GM19099 (cell line): ENCODE measurements around the gene NKX2-3.

Experiments used
- POLR2A ChIP-seq: IDR thresholded peaks from 3 replicates; pipeline ENCODE4 v1.6.1; 2011; ENCODE audit warnings: low read depth; ENCODE audit not compliant: insufficient read length; ENCODE audit errors: extremely low read depth

Gene NKX2-3

DNA sequence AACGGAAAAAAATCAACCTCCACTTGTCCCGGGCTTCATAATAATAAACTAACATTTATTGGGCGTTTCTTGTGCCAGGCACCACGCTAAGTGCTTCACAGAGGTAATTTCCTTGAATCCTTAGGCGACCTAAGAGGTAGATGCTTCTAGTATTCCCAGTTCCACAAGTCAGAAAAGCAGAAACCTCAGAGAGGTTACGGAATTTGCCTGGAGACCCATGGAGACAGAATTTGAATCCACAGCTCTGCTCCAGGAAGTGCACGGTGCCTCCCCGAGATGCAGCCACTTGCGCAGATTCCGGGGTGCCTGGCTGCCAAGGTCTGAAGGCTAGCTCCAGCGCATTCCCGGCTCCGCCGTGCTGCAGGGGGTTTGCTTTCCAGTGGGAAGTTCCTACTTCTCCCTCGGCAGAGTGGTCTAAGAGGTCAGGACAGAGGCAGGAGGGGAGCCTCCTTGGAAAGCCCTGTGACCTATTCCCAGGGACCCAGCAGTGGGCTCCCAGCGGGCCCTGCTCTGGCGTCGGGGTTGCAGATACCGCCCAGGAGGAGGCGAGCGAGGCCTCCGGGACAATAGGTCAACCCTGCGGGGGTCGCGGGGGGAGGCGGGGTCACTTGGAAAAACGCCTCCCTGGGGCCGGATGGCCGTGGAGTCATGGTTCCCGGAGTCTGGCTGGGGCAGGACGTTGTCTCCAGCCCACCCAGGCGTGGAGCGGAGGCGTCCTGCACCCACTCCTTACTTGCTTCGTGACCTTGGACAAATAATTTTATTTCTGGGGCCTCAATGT is 10.1 kb upstream of the NKX2-3 start:
- TF ChIP-seq POLR2A: no peak

DNA sequence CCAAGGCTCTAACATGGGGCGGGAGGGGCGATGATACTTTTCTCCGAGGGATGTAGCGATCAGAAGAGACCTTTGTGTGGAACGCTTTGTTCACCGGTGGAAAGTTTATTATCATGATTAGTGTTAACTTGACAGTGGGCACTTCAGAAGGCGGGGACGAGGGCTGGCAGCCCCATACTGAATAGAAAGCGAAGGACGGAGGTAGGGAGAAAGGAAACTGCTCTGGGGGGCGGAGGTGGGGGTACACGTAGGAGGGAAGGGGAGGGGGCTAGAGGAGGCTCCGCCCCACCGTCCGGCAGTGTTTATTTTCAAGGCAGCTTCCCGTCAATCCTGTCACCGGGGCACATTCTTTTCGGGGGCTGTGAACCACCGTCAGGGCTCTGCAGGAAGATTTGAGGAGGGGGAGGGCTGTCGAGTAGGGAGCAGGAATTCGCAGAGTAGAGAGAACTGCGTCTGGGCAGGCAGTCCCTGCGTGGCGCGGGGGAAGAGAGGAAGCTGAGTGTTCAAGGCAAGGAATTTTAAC is 9.4 kb upstream of the NKX2-3 start:
- TF ChIP-seq POLR2A: no peak

GRCh38 chr10:99524050-99524666 is 8.6 kb upstream of the NKX2-3 start:
- TF ChIP-seq POLR2A: no peak

- TF ChIP-seq POLR2A: no peak
Measured at GRCh38 chr10:99524736-99525380, 7.9 kb upstream of the NKX2-3 start.

GRCh38 chr10:99525897-99526296 is 6.8 kb upstream of the NKX2-3 start:
- TF ChIP-seq POLR2A: no peak

GRCh38 chr10:99526861-99527504 is 5.8 kb upstream of the NKX2-3 start:
- no peak for TF ChIP-seq POLR2A

GRCh38 chr10:99527526-99528493 is 4.9 kb upstream of the NKX2-3 start:
- no peak for TF ChIP-seq POLR2A

GRCh38 chr10:99528494-99529441 is 4.0 kb upstream of the NKX2-3 start:
- no peak for TF ChIP-seq POLR2A

DNA sequence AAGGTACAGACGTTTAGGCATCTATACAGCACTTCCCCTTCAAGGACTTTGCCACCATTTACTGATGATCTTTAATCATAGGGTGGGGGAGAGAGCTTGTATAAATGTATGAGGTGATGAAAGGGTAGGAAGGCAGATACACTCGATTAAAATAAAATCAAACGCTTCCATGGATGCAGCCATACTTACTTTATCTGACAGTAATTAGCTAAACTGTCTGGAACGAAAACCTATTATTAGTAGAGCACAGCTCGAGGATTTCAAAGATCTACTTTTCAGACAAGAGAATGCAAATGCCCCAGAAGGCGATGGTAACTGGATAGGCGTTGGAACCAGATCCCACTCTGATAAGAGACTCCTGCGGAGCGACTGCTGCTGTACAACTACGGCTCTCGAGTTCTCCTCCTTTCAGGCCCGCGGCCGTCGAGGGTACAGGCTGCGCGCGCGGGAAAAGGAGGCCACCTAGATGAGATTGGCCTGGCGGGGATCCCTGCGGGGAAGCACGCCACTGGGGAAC is 3.1 kb upstream of the NKX2-3 start:
- no peak for TF ChIP-seq POLR2A

DNA sequence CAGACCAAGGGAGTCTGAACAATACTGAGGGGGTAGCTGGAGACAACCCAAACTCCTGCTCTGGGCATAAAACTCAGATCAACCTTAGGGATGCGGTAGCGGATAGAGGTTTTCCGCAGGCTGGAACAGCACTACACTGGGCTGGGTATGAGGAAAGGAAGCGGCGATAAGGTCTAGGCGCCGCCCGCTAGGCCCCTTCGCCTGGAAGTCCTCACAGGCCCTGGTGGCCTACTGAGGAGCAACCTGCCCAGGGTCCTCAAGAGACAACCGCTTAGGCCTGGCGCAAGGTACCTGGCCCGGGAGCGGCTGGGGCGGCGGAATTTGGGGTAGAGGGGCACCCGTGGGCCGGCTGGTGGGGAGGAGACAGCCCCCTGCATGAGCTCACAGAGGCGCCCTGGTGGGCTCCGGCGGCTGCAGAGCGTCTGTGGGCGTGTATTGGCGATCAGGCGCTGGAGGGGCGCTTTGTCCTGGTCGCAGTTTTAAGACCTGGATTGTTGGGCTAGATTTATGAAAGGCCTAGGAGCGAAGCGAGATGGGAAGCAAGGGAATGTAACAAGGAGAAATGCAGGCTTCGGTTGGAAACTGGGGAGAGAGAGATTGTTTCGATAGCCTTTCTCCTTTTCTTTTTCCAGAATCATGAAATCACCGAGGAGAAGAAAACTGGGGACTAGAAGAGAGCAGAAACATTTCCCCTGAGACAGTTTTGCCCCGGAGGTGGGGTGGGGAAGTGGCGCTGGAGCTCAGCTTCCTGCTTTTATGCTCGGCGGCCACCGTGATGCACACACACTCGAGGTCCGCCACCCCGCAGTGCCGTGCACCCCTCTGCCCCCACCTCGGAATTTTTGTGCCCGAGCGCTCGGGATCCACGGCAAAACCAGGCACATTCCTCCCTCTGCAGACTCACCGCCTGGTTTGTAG is 2.4 kb upstream of the NKX2-3 start:
- no peak for TF ChIP-seq POLR2A

GRCh38 chr10:99531026-99531695 is 1.6 kb upstream of the NKX2-3 start:
- no peak for TF ChIP-seq POLR2A

- TF ChIP-seq POLR2A: no peak
Measured at GRCh38 chr10:99531696-99532593, 797 bp upstream of the NKX2-3 start.
